HEK293T (cell line): ENCODE results near the gene CAV2.

Source experiments
- BHLHE40 ChIP-seq: fragments of 450-650 bp; IDR thresholded peaks from 2 replicates; pipeline ENCODE4 v1.6.1; 2016; ENCODE audit warnings: mild to moderate bottlenecking, moderate library complexity, borderline replicate concordance
- ELF4 ChIP-seq: fragments of 450-650 bp; IDR thresholded peaks from 2 replicates; pipeline ENCODE4 v1.6.1; 2017; ENCODE audit warnings: antibody characterized with exemption
- FOXK2 ChIP-seq: fragments of 450-650 bp; IDR thresholded peaks from 2 replicates; pipeline ENCODE4 v1.6.1; 2016; ENCODE audit warnings: mild to moderate bottlenecking
- FOXM1 ChIP-seq: fragments of 450-650 bp; IDR thresholded peaks from 2 replicates; pipeline ENCODE4 v1.6.1; 2017; ENCODE audit warnings: mild to moderate bottlenecking, borderline replicate concordance
- SP1 ChIP-seq: fragments of 450-650 bp; IDR thresholded peaks from 2 replicates; pipeline ENCODE4 v1.6.1; 2017
- ZNF384 ChIP-seq: fragments of 450-650 bp; IDR thresholded peaks from 2 replicates; pipeline ENCODE4 v1.6.1; 2016

- TF ChIP-seq ZNF384 (no peak), FOXK2 (no peak), ELF4 (no peak), FOXM1 (no peak), BHLHE40 (no peak), SP1 (no peak)
Measured at GRCh38 chr7:116515584-116515983, 16.0 kb downstream of the CAV2 start.
